Stomach (tissue), 9 donors: ENCODE measurements around the gene MTX1. TPM values are rescaled to one million over a fixed set of nuclear protein-coding genes. Genes with fewer than 3 reads are reported as not detected.
A peak's percentile ranks its signal among the peaks of the same experiment; 100 is the strongest.

ENCODE experiments used
- DNase-seq, 2 donors: peaks; one replicate each; pipeline versions ENCODE4 v3.0.0 to v3.0.0-alpha.2; 2013 to 2019
- H3K27ac ChIP-seq, 5 donors: fragments of 200-600 bp in 4 of 5; sonication (generic) in 4 of 5; one replicate each; pipeline ENCODE4 v1.5.1; 2013 to 2019; ENCODE audit warnings: mild to moderate bottlenecking in 1 of 5, moderate library complexity in 1 of 5
- H3K27me3 ChIP-seq, 3 donors: fragments of 200-600 bp; sonication (generic); one replicate each; pipeline ENCODE4 v1.5.1; 2017 to 2019; ENCODE audit warnings: mixed run types in 1 of 3
- H3K36me3 ChIP-seq, 4 donors: fragments of 200-600 bp; sonication (generic); 1 replicate in 3 of 4; 2 replicates in 1 of 4; pipeline ENCODE4 v1.5.1; 2016 to 2019
- H3K4me1 ChIP-seq, 4 donors: fragments of 200-600 bp; sonication (generic); one replicate each; pipeline ENCODE4 v1.5.1; 2016 to 2019
- H3K4me3 ChIP-seq, 4 donors: fragments of 200-600 bp; sonication (generic) in 3 of 4; one replicate each; pipeline ENCODE4 v1.5.1; 2016 to 2019; ENCODE audit warnings: mild to moderate bottlenecking in 1 of 4
- H3K9me3 ChIP-seq, 4 donors: fragments of 200-600 bp; sonication (generic); one replicate each; pipeline ENCODE4 v1.5.1; 2016 to 2019
- EP300 ChIP-seq: sonication (generic); formaldehyde crosslinking; IDR thresholded peaks from one replicate; pipeline ENCODE4 v1.6.1; 2017; ENCODE audit warnings: antibody characterized with exemption
- POLR2A ChIP-seq, 4 donors: fragments of 450-650 bp; IDR thresholded peaks; one replicate each; pipeline ENCODE4 v1.6.1; 2016; ENCODE audit warnings: antibody characterized with exemption in 4 of 4, control low read depth in 2 of 4, mild to moderate bottlenecking in 1 of 4, moderate library complexity in 1 of 4
- POLR2AphosphoS5 ChIP-seq, 3 donors: sonication (generic); formaldehyde crosslinking; IDR thresholded peaks; one replicate each; pipeline ENCODE4 v1.6.1; 2016; ENCODE audit warnings: antibody characterized with exemption in 3 of 3
- WGBS, 5 donors: extraction: QIAGEN DNeasy Blood & Tissue Kit in 3 of 5; methylation state at CpG; one replicate each; pipeline versions ENCODE4 v1.1.5 to v1.1.7; 2013 to 2018; 5-methylcytosine and 5-hydroxymethylcytosine counted together
- intact Hi-C: fragments of 100-400 bp; cut with DNase I; formaldehyde crosslinking; loops from one replicate; pipeline ENCODE4 v1.15.1; 2023; ENCODE audit warnings: low total_unique reads
- polyA plus RNA-seq, 3 donors: library from polyadenylated mRNA; stranded (reverse); fragments of 200-250 nt; gene quantifications; one replicate each; pipeline ENCODE4 v1.2.3, GENCODE V29; 2013
- total RNA-seq, 5 donors: library from RNA; depleted of rRNA; stranded (reverse); fragments of >200 nt; gene quantifications; one replicate each; pipeline versions ENCODE4 v1.1.0 to v1.2.3, GENCODE V29; 2014 to 2016
- TF ChIP-seq, protein P1 (sequence below), 7 experiments: fragments of 450-650 bp in 4 of 7; fragments of 200-600 bp in 3 of 7; sonication (generic) in 3 of 7; IDR thresholded peaks; one replicate each; pipeline ENCODE4 v1.5.1; 2016 to 2019; ENCODE audit warnings: antibody characterized with exemption in 7 of 7, control low read depth in 2 of 7, mild to moderate bottlenecking in 1 of 7
- donor health status: healthy with polysubstance abuse.
- donor health status: Bipolar disorder and iron deficiency.
- donor health status: healthy.

Gene MTX1
- total and polyA plus RNA-seq, 8 donors: 1.2 to 71.1 (median 36.9) TPM

DNA sequence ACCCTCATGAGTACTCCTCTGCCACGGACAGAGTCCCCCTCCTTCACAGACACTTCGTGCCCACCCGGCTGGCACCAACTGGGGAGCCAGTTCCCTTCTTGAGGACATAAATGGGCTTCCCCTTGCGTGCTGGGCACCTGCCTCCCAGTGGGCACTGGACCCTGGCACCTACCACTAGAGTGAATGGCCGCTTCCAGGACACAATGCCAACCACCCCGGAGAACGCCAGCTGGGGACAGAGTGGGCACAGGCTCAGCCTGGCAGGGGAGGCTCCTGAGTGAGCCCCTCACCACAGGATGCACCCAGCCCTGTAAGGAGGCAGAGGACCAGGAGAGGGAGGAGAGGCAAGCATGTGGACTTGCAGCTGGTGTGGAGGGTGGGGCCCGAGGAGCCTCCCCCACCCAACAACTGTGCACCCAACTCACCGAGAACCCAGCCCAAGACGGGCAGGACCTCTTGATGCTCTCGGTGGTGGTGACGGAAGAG lies 45.8 kb downstream of the MTX1 start:
- peaks cover 34 to 48% (median 42%) of the 10 kb centered on the region in 4 donors for H3K4me1 ChIP-seq
- H3K4me3 ChIP-seq: peak overlapping the region; percentile 80 to 94 (median 90)
- H3K27me3 ChIP-seq: no peaks in the 10 kb centered on the region
- H3K36me3 ChIP-seq: peaks cover 14 to 33% (median 27%) of the 10 kb centered on the region in 4 donors
- no peak for DNase-seq
- TF ChIP-seq, protein P1, sequence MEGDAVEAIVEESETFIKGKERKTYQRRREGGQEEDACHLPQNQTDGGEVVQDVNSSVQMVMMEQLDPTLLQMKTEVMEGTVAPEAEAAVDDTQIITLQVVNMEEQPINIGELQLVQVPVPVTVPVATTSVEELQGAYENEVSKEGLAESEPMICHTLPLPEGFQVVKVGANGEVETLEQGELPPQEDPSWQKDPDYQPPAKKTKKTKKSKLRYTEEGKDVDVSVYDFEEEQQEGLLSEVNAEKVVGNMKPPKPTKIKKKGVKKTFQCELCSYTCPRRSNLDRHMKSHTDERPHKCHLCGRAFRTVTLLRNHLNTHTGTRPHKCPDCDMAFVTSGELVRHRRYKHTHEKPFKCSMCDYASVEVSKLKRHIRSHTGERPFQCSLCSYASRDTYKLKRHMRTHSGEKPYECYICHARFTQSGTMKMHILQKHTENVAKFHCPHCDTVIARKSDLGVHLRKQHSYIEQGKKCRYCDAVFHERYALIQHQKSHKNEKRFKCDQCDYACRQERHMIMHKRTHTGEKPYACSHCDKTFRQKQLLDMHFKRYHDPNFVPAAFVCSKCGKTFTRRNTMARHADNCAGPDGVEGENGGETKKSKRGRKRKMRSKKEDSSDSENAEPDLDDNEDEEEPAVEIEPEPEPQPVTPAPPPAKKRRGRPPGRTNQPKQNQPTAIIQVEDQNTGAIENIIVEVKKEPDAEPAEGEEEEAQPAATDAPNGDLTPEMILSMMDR (IDR thresholded peaks at IDR 0.05): no peak
- TF ChIP-seq EP300 (no peak), POLR2A (IDR thresholded peaks at IDR 0.05) (no peak), POLR2AphosphoS5 (IDR thresholded peaks at IDR 0.05) (no peak)
- H3K27ac ChIP-seq: peak overlapping the region in 4 of 5 donors; percentile 32 to 98 (median 94)
- no peaks in the 10 kb centered on the region for H3K9me3 ChIP-seq
- 22 to 48% (median 35%) methylated on average over 6 to 12 of the region's 12 CpGs for WGBS, 5 donors
- intact Hi-C loops: loop anchor here (10.0 kb wide), 1 partner anchor 341 kb away; no protein-coding TSS in a partner anchor

DNA sequence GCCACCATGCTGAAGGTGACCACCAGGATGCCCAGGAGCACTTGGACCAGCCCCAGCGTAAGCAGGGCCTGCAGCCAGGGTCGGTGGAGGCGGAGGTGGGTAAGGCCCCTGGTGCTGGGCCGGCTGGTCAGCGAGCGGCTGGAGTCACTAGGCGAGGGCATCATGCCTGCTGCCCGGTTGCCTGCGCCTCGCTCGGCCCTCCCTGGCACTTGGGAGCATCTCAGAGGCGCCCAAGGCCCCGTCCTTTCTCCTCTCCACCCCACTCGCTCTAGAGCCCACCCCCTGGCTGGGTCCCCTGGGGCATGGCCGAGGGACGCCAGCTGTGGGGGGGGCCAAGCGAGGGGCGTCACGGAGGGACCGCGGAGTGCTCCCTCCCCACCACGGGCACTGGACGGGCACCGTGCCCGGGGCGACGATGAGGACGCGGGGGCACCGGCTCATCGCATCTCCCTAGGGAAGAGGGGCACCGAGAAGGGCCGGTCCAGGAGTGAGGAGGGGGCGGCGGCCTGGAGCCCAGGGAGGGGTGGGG lies 46.3 kb downstream of the MTX1 start:
- intact Hi-C loops: loop anchor here (10.0 kb wide), 1 partner anchor 340 kb away; no protein-coding TSS in a partner anchor
- Histone ChIP-seq H3K9me3 (no peaks in the 10 kb centered on the region), H3K4me1 (peaks cover 34 to 48% (median 42%) of the 10 kb centered on the region in 4 donors), H3K4me3 (peak overlapping the region; percentile 80 to 94 (median 90)), H3K27me3 (no peaks in the 10 kb centered on the region), H3K27ac (peak overlapping the region; percentile 93 to 98 (median 96)), H3K36me3 (peaks cover 14 to 38% (median 32%) of the 10 kb centered on the region in 4 donors)
- DNase-seq: peak in 1 of 2 donors; percentile 68
- 1 to 4% (median 2%) methylated on average over 14 to 35 of the region's 35 CpGs for WGBS, 5 donors
- TF ChIP-seq POLR2AphosphoS5 (IDR thresholded peaks at IDR 0.05) (no peak), POLR2A (IDR thresholded peaks at IDR 0.05) (no peak), EP300 (no peak)
- TF ChIP-seq, protein P1 (IDR thresholded peaks at IDR 0.05): no peak

DNA sequence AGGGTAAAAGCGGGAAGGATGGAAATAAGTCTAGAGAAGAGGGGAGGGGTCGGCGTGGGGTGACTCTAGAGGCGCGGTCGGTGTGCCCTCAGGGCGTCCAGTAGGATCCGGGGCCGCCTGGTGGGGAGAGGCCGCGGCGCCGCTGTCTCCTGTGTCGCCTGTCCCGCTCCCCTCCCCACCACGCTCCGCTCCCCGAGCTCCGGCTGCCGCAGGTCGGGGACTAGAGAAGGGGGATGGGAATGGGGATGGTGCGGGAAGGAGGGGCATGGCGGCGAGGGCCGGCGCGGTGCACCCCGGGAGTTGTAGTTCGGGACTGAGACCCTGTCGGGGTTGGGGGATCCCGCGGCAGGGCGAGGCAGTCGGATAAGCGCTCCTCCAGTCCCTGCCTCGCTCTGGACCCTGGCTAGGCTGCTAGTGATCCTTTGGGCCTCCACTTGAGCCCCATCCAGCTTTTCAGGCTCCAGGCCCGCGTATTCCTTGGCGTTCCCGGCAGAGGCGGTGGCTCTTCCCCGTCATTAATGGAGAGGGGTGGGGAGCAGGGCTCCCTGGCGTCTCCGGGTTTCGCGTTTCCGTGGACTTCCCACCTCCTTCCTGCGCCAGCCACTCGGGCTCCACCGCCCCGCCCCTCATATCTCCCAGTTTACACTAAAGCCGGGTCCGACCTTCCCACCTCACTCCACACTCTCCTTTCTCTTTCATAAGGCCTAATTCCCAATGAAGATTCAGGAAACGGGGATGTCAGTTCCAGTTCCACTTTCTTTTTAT lies 46.9 kb downstream of the MTX1 start, which contains the start of gene ENTREP3:
TSS of gene ENTREP3 (minus strand) at position 241 of the 765 bp plus-strand sequence. CDS start 606 bp downstream, outside the sequence.
- Histone ChIP-seq H3K36me3 (peaks cover 18 to 44% (median 38%) of the 10 kb centered on the region in 4 donors), H3K27ac (peak within 1 kb of the TSS; percentile 93 to 98 (median 96)), H3K27me3 (no peaks in the 10 kb centered on the region), H3K4me3 (peak within 1 kb of the TSS; percentile 80 to 94 (median 90)), H3K9me3 (no peaks in the 10 kb centered on the region), H3K4me1 (peaks cover 30 to 48% (median 42%) of the 10 kb centered on the region in 4 donors)
- peak; percentile 86 to 97 for DNase-seq
- 1 to 5% (median 2%) methylated on average over 44 to 54 of the region's 54 CpGs for WGBS, 5 donors
- intact Hi-C loops: loop anchor here (10.0 kb wide), 1 partner anchor 339 kb away; no protein-coding TSS in a partner anchor
- TF ChIP-seq POLR2AphosphoS5 (IDR thresholded peaks at IDR 0.05) (peak; percentile 78 to 89 (median 82)), POLR2A (IDR thresholded peaks at IDR 0.05) (no peak)

DNA sequence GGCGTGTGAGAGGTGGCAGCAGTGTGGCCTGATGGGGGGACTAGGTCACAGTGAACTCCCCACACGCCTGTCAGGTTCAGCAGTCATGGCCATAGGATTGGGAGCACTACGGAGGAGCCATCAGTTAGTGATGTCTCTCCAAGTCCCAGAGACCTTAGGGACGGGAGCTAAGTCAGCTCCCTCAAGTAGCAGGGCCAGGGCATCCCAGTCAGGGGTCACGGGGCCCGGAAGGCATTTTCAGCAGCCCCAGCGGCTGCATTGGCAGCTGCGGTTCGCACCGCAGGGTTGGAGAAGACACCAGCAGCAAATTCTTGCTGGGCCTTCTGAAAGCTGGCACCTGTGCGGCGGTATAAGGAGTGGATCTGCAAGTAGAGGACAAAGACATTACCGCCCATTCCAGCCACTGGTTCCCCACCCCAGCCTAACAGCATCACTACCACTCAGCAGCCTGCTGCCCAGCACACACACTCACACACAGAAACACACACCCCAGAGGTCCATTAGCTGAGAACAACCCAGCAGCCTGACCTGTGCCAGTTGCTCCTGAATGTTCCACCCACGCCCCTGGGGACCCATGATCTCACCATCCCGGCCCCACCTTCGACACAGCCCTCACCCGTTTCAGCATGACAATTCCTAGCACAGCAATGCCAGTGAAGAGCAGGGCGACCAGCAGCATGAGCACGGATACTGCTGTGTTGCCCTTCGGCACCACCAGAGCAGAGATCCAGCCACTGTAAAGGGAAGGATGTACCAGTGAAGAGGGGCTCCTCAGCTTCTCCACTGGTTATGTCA lies 47.8 kb downstream of the MTX1 start:
- H3K27ac ChIP-seq: peak overlapping the region; percentile 93 to 98 (median 96)
- no peaks in the 10 kb centered on the region for H3K27me3 ChIP-seq
- no peaks in the 10 kb centered on the region for H3K9me3 ChIP-seq
- 69 to 76% (median 71%) methylated on average over 17 to 20 of the region's 20 CpGs for WGBS, 5 donors
- no peak for DNase-seq
- H3K36me3 ChIP-seq: peaks cover 18 to 46% (median 40%) of the 10 kb centered on the region in 4 donors
- peaks cover 29 to 48% (median 43%) of the 10 kb centered on the region in 4 donors for H3K4me1 ChIP-seq
- intact Hi-C loops: loop anchor here (10.0 kb wide), 1 partner anchor 339 kb away; no protein-coding TSS in a partner anchor
- TF ChIP-seq EP300 (no peak), POLR2A (IDR thresholded peaks at IDR 0.05) (no peak)
- TF ChIP-seq, protein P1 (IDR thresholded peaks at IDR 0.05): no peak
- peak overlapping the region; percentile 80 to 94 (median 90) for H3K4me3 ChIP-seq
